ENCODE measurements around the gene TENT4B.
A peak's percentile ranks its signal among the peaks of the same experiment; 100 is the strongest.

Gene TENT4B

DNA sequence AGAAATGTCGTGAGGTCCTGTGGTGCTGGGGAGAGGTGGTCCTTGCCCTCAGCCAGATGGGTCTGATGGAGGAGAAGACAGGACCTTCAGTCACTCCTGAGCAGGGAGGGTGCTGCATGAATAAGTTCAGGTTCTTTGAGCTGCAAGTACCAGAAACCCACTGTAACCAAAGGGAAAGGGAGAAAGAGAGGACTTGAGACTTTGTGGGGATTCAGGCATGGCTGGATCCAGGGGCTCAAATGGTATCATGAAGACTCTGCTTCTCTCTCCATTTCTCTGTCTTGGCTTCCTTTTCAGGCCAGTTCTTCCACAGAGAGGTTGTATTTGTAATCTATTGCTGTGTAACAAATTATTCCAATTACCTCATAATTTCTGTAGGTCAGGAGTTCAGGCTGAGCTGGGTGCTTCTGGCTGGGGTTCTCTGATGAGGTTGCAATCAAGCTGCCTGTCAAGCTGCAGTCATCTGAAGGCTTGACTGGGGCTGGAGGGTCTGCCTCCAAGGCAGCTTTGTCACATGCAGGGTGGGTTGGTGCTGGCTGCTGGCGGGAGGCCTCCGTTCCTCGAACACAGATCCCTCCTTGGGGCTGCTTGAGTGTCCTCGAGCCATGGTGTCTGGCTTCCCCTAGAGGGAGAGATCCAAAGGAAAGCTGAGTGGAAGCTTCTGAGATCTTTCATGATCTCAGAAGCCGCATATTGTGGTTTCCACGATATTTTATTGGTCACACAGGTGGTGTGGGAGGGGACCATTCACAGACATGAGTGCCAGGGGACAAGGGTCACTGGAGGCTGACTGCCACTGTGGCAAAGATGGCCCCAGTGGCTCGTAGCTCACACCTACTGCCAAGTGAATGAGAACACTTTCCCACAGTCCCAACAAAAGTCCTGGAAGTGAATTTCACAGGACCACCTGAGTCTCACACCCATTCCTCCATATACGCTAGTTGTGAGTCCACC, 107.4 kb downstream of the TENT4B start:
- DNase-seq: no peak

DNA sequence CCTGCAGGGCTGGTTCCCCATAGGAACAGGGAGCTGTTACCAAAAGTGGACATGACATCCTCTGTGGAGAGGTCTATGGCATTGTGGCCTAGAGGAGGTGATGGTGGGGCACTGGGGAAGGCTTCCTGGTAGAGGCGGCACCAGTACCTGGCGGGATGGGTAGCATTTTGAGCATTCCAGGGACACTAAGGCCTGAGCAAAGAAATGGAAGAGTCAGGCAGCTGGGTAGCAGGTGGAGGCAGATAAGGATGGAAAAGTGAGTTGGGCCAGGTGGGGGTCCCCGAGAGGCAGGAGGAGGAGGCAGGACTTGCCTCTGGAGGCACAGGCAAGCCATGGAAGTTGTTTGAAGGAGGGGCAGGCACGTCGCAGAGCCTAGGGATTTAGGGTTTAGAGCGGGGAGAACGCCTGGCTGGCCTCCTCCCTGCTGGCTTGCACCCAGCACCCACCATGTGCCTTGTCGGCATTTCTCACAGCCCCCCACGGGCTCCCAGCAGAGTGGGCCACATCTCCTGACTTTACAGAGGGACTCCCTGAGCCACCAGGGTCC, 108.1 kb downstream of the TENT4B start:
- DNase-seq: no peak

DNA sequence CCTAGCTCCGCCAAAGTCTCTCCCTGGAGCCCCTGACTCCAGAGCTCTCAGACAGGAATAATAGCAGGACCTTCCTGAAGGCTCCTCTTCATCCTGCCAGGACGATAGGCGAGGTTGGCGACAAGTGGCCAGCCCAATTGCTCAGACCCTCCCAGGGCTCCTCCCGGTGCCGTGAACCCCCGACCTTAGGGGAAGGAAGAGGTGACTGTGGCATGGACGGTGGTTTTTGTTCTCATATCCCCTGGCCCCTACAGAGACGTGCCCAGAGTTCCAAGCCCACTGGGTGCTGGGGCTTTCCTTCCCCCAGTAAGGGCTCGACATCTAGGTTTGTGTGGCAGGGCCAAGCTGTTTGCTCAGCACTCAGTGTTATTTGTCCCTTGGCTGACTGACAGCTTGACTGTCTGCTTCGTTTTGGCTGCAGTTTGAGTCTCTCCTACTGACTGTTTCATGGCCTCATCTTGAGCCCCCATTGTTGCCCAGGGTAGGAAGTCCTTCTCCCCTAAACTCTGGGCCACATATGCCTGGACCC, 108.7 kb downstream of the TENT4B start:
- DNase-seq: no peak

DNA sequence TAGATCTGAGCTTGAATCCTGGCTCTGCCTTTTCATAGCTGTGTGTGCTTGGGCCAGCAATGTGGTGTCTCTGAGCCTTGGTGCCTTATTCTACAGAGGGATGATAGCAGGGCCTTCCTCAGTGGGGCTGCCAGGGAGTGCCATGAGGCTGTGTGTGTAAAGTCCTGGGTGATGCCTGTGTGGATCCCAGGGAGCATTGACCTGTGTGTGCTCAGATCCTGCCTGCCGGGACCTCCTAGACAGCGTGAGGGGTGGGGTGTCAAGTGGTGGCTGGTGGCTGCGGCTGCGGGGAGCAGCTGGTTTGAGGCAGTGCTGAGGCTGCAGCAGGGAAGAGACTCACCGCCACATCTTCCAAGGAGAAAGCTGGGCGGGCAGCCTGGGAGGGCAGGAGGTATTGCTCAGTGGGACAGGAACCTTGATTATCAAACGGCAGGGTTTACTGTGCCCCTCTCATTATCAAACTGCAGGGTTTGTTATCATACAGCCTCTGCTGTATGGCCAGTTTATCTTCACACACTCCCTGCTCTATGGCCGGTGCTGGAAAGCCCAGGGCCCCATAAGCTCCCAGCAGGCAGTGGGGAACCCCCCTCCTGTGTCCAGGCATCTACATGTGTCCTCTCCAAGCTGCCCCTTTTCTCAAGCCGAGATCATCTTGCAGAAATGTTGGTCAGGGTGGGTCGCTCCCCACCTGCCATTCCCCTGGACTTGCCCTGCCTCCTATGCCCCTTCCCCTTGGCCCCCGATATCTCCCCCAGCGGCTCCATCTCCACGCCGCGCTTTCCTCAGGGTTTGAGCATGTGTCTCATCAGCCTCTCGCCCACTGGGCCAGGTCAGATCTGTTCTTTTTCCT, 110.2 kb downstream of the TENT4B start:
- no peak for DNase-seq

DNA sequence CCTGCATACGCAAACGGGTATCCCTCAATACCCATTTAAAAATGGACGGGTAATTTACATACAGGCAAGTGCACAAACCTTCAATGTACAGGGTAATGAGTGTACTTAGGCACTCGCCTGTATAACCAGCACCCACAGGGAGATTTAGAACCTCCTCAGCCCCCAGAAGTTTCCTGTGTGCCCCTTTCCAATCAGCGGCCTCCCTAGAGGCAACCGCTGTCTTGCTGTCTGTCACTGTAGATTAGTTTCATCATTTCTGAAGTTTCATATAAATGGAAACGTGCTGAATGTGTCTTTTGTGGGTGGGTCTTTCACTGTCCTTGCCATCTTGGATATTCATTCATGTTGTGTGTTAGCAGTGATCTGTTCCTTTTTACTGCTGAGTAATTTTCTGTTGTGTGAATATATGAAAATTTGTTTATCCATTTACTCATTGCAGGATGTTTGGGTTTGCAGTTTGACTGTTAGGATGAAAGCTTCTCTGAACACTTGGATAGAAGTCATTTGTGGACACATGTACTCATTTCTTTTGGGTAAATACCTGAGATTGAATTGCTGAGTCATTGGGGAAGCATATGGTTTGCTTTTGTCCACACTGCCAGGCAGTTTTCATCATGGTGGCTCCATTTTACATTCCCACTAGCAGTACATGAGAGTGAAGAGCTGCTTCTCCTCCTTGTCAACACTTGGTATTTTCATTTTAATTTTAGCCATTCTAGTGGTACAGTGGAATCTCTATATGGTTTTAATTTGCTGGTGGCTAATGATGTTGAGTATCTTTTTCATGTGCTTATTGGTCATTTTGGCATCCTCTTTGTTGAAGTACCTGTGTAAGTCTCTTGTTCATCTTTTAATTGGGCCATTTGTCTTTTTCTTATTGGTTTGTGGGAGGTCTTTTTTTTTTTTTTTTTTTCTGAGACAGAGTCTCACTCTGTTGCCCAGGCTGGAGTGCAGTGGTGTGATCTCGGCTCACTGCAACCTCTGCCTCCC, 111.1 kb downstream of the TENT4B start:
- peak; percentile 65 for DNase-seq

DNA sequence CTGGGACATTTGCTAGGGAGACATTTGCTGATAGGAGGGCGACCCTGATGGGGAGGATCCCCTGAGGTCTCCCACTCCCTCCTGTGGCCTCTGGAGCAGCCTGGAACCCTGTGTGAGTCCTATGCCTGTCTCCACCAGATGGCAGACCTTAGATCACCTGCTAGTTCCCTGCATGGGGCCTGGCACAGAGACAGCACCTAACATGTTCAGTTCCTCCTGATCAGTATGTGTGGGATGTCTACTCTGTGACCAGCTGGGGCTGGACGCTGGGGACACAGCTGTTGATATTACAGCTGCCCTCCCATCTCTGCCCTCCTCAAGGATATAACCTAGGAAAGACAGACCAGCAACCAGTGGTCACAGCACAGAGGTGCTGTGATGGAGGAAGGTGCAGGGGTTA, 112.2 kb downstream of the TENT4B start:
- DNase-seq: peak; percentile 36

DNA sequence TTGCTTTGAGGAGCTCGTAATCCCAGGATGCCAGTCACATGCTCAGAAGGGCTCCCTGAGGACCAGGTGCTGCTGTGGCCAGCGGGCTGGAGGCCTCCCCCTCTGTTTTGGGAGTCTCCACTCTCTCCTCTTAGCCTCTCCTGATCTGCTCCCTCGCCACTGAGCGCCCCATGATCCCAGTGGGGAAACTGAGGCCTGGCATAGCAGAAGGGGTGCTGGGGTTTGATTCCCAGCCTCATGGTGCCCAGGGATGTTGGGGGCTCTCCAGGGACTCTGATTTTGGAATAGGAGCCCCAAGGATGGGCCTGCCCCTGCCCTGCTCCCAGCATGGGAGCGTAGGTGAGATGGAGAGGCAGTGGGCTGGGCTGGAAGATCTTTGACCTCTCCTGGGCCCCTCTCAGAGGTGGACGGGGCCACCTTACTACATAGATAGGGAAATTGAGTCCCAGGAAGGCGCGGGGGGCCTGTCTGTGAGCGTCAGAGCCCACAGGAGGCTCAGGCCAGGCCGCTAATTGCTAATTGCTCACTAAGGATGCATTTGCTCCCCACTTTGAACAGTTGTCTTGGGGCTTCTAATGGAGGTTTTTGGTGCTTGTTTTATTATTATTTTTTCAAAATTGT, 112.7 kb downstream of the TENT4B start:
- DNase-seq: no peak

DNA sequence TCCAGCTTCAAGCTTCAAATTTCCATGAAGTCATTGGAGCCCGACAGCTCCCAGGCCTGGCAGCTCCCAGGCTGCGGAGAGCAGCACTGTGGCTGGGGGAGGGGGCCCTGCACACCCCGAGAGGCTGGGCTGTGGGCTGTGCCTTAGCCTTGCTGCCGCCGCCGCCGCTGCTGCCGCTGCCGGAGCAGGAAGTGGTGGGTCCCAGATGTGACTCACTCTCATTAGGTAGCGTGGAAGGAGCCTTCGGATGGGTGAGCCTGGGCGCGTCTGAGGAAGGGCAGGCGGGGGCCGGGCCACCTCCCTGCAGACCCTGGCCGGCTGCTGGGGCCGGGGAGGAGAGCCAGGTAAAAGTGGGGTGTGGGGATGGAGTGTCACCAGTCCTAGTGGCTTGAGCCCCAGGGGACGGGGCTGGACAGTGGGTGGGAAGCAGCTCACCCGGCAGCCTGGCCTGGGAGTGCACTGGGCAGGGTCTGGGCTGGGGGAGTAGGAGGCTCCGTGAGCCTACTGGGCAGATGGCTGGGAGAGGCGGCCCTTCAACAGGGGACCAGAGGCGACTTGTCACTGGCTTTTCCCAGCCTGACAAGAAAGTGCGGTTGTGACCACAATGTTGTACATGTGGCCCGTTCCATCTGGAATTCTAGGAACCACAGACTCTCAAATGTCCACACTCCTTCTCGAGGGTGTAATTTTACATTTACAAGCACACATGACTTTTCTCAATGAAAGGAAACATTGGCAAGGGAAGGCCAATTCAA, 113.4 kb downstream of the TENT4B start, which contains the start of gene ADCY7:
Gene ADCY7 (plus strand): TSS at position 215 of the 755 bp plus-strand sequence. CDS start 21,629 bp downstream, outside the sequence.
- peak; percentile 89 for DNase-seq

DNA sequence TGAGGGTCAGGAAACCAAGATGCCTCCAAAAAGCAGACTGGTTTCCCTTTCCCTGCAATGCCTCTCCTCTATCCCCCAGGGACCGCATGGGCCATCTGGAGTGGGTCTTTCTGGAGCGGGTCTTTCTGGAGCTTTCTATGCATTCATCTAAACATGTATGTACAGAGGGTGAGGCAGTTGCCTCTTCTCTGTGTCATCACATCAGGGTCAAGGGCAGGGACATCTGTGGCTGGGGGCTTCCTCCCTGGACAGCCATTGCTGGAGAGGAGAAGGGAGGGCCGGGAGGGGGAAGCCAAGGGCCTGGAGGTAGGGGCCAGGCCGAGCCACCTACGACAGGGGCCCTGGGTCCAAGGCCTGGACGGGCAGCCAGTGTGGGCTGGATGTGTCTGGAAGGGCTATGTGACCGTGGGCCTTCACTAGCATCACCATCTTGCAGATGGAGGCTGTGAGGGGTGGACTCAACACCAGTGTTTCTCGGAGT, 114.1 kb downstream of the TENT4B start:
- no peak for DNase-seq

DNA sequence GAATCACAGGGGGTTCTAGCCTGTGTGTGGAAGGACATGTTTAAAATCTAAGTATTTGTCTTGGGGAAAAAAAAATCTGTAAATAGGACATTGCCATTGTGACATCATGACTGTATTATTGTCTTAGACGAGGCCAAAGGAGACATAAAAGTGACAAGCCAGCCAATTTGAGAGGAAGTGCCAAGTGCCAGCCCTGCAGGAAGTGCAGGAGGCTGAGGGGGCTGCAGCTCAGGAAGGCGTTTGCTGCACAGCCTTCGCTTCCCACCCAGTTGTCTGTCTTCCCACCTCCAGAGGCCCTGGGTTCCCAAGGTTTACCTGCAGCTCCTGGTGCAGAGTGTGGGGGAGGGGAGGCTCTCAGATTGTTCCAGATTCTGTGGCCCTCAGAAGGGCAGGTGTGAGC, 114.5 kb downstream of the TENT4B start:
- DNase-seq: no peak

DNA sequence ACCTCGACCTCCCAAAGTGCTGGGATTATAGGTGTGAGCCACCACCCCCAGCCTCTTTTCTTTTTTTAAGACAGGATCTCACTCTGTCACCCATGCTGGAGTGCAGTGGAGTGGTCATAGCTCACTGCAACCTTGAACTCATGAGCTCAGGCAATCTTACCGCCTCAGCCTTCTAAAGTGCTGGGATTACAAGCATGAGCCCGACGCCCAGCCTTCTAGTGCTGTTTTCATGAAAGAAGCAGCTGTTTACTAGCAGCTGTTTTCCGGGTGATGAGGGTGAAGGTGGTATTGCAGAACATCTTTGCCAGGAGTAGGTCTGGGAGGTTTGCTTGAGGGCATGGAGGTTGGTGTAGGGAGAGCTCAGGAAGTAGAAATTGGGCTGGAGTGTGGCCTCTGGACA, 115.2 kb downstream of the TENT4B start:
- no peak for DNase-seq

DNA sequence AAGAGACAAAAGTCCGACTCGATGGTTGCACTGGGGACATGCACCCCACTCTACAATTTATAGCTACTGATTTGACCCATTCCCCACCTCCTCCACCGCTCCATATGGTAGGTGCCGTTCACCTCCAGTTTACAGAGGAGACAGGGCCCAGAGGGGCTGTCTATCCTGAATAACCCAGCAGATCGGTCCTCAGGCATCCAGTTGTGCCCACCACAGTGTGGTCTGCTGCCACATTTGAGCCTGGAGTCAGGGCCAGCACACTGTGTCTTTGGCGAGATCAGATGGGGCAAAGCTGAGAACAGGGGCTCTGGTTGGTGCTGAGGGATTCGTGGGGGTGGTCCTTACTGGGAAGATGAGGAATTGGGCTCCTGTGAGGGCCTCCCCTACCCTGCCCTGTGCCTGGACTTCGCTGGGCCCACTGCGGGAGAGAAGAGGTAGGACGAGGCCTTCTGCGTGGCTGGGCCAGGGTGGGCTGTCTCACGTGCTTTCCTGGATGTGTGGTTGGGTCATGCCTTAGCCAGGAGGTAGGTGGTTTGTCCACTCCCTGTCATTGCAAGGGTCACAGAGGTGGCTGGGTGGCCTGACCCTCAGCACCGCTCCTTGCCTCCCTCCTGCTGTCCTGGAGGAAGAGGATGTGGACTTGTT, 116.1 kb downstream of the TENT4B start:
- DNase-seq: no peak

DNA sequence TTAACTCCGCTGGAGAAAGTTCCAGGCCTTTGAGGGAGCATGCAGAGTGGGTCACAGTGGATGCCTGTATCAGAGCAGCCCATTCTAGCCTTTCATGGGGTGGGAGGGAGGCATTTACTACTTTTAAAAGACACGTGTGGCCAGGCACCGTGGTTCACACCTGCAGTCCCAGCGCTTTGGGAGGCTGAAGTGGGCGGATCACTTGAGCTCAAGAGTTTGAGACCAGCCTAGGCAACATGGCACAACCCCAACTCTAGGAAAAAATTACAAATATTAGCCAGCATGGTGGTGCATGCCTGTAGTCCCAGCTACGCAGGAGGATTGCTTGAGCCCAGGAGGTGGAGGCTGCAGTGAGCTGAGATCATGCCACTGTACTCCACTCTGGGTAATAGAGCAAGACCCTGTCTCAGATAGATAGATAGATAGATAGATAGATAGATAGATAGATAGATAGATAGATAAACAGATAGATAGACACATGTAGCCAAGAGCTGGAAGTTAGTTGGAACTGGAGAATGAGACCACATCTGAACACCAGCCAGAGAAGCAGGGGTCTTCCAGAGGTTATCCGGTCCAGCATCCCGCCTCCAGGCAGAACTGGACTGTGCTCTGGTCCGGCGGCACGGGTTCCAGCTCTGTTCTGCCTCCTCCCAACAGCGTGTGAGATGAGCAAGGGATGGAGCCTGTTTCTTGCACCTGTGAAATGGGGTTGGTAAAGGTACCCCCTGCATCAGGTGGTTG, 116.8 kb downstream of the TENT4B start:
- no peak for DNase-seq

DNA sequence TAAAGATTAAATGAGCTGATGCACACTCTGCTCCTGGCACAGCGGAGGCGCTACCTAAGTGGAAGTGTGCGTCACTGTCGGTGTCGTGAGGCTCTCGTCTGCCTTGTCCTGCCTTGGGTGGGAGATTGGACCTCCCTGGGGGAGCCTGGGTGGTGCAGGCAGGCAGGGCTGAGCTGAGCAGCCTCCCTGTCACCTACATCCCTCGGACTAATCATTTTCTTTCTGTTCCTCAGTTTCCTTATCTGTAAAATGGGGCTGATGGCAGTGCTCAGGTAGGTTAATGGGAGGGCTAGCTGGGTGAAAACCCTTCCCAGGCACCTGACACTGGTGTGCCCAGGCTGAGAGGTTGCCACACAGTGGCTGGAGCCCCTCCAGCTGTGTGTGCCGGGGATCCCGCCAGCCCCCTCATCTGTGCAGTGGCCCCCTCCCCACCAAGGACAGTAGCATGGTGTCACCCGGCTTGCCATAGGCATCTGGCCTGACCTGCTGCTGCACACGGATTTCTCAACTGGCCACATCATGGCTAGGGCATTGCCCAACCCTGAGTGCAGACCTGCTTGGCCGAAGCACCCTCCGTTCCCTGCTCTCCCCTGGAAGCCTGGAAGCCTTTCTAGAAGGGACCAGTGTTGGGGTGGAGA, 117.5 kb downstream of the TENT4B start:
- DNase-seq: no peak

DNA sequence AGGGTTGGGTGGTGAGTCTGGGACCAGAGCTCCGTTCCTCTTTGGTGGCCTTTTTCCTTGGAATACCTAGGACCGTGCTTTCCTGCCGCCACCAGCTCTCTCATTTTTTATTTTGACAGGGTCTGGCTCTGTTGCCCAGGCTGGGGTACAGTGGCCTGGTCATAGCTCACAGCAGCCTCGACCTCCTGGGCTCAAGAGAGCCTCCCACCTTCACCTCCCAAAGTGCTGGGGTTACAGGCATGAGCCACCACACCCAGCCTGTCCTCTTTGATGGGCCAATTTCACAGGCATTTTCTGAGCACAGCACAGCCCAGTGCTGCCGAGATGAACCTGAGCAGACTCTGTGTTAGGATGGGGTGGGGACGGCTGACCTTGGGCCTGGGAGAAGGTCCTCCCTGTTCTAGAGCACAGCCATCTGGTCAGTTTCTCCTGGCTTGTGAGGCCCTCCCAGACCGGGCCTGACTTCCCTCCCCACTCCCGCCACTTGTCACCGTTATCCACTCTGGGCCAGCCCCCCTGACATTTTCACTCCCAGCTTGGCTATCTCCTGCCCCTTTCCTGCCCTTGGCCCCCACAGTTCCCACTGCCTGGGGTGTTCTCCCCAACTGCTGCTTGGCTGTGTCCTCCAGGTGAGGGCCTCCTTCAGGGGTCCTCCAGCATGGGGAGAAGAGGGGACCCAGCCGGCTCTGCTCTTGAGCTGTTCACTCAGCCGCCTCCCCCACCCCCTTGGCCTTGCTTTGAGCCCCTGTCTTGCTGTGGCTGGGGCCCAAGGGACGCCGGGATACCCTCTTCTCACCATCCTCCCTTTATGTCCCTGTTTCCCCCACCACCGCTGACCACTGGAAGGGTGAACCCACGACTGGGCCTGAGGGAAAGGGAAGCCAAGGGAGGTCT, 118.3 kb downstream of the TENT4B start:
- DNase-seq: no peak

DNA sequence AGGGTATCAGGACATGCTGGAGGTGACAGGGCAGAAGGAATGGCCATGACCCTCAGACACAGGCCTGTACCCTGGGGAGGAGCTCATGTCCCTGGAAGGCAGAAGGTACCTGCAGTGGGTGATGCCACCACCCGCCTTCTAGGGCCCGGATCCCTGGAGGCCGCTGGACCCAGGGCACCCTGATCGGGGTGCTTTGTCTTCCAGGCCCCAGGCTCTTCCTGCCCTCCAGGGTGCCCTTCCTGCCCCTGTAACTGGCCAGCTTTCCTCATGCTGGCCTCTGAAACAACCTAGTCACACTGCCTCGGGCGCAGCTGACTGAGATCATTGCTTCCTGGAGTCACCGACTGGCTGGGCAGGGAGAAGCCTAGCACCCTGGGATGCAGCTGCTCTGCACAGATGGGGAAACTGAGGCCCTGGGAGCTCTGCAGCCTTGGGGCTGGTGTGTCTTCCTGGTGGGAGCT, 119.0 kb downstream of the TENT4B start:
- DNase-seq: no peak

DNA sequence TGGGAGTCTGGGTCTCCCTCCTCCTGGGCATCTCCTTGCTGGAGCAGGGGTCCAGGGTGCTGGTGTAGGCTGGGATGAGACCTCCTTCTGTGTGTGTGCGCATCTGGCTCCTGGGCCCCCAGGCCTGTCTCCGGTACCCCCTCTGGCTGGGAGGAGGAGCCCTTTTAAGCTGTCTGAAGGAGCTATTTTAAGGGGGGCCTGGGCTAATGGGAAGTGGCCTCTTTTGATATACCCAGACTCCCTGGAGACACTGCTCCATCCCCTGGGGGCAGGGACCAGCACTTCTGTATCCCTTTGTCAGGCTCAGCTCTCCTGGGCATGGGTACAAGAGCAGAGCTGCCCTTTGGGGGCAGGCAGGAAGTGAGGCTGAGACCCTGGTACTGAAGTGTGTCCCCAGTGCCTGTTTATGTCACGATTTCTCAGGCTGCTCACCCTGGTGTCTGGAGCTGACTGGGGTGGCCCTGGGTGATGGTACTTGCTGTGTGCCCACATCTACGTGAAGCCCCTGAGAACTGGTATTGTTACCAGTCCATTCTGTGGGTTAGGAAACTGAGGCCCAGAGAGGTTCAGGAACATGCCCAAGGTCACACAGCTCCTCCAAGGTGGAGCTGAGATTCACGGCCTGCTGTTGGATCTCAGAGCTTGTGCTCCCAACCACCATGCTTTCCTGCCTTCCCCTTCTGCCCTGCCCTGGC, 119.7 kb downstream of the TENT4B start:
- DNase-seq: no peak

All from stimulated activated CD4-positive, alpha-beta T cell treated with anti-CD3 and anti-CD28 coated beads, Interleukin-1b, Interleukin-23, amount 100 ng/mL, for 48 hours (primary cell).